Activated T-cell treated with anti-CD3 and anti-CD28 coated beads, Interleukin-2, amount 50 U/mL, for 72 hours (primary cell): ENCODE results near the gene EIF5A. TPM values are rescaled to one million over a fixed set of nuclear protein-coding genes. Genes with fewer than 3 reads are reported as not detected.

Experiments
- ATAC-seq, 2 donors: fragments of 150-1000 bp; cut with Tn5 transposase; replicated peaks in 1 of 2; 2 replicates each; pipeline ENCODE4 v1.10.0; 2021; ENCODE audit warnings: moderate library complexity in 2 of 2, mild to moderate bottlenecking in 1 of 2
- DNase-seq, 2 donors: peaks; one replicate each; pipeline ENCODE4 v3.0.0; 2021 to 2022; ENCODE audit warnings: mixed read lengths in 1 of 2
- H3K27ac Mint-ChIP-seq: one replicate; pipeline ENCODE4 v1.8.0; 2022; ENCODE audit warnings: mild to moderate bottlenecking, moderate library complexity, mixed read lengths
- H3K27me3 Mint-ChIP-seq: one replicate; pipeline ENCODE4 v1.8.0; 2022; ENCODE audit warnings: low read depth, mixed read lengths
- H3K36me3 Mint-ChIP-seq, 2 donors: one replicate each; pipeline ENCODE4 v1.8.0; 2022; ENCODE audit warnings: mixed read lengths in 2 of 2, mild to moderate bottlenecking in 1 of 2; ENCODE audit not compliant: insufficient read depth in 2 of 2
- H3K4me1 Mint-ChIP-seq: one replicate; pipeline ENCODE4 v1.8.0; 2022; ENCODE audit warnings: low read depth, mixed read lengths
- H3K4me3 Mint-ChIP-seq, 2 donors: one replicate each; pipeline ENCODE4 v1.8.0; 2022; ENCODE audit warnings: mild to moderate bottlenecking in 2 of 2, mixed read lengths in 2 of 2, moderate library complexity in 2 of 2
- H3K9me3 Mint-ChIP-seq, 2 donors: one replicate each; pipeline ENCODE4 v1.8.0; 2022; ENCODE audit warnings: mixed read lengths in 2 of 2
- total RNA-seq, 2 donors: library from RNA; stranded (reverse); gene quantifications; one replicate each; pipeline ENCODE4 v1.2.3, GENCODE V29; 2022

EIF5A gene
- total RNA-seq, result 100 to 1,000 TPM; 547 to 594 TPM

GRCh38 chr17:7306911-7307685 is at the start of gene EIF5A:
EIF5A (plus strand) TSS chr17:7307628; CDS start chr17:7309636, 2,008 bp downstream.
- H3K4me1 Mint-ChIP-seq, result peaks cover 41% of the 10 kb centered on the region
- DNase-seq (peak; percentile 100), ATAC-seq (peak; percentile 78 to 79)
- no peaks in the 10 kb centered on the region for H3K27me3 Mint-ChIP-seq
- no peaks in the 10 kb centered on the region for H3K9me3 Mint-ChIP-seq
- peak within 1 kb of the TSS; percentile 91 for H3K27ac Mint-ChIP-seq
- peak within 1 kb of the TSS; percentile 85 to 94 for H3K4me3 Mint-ChIP-seq
- peaks cover 27 to 32% of the 10 kb centered on the region in 2 donors for H3K36me3 Mint-ChIP-seq

- Mint-ChIP-seq H3K4me1 (peaks cover 41% of the 10 kb centered on the region), H3K36me3 (peaks cover 3 to 12% of the 10 kb centered on the region in 2 donors), H3K27ac (peak overlapping the region; percentile 32), H3K4me3 (peak overlapping the region in 1 of 2 donors; percentile 4), H3K27me3 (peaks cover 14% of the 10 kb centered on the region), H3K9me3 (no peaks in the 10 kb centered on the region)
- no peak for ATAC-seq
- no peak for DNase-seq
Measured at GRCh38 chr17:7258731-7259554, 48.5 kb upstream of the EIF5A start.

- ATAC-seq (no peak), DNase-seq (no peak)
- peaks cover 20% of the 10 kb centered on the region for H3K27me3 Mint-ChIP-seq
- no peak overlapping the region for H3K27ac Mint-ChIP-seq
- peaks cover 40% of the 10 kb centered on the region for H3K4me1 Mint-ChIP-seq
- H3K4me3 Mint-ChIP-seq, result peak overlapping the region in 1 of 2 donors; percentile 4
- H3K9me3 Mint-ChIP-seq, result no peaks in the 10 kb centered on the region
- peaks cover 3 to 12% of the 10 kb centered on the region in 2 donors for H3K36me3 Mint-ChIP-seq
Measured at GRCh38 chr17:7259555-7259889, 47.9 kb upstream of the EIF5A start.

GRCh38 chr17:7260151-7260550 is 47.3 kb upstream of the EIF5A start:
- Mint-ChIP-seq H3K27ac (no peak overlapping the region), H3K4me3 (peak overlapping the region in 1 of 2 donors; percentile 55), H3K9me3 (no peaks in the 10 kb centered on the region), H3K4me1 (peaks cover 40% of the 10 kb centered on the region), H3K36me3 (peaks cover 3 to 9% of the 10 kb centered on the region in 2 donors), H3K27me3 (peaks cover 21% of the 10 kb centered on the region)
- ATAC-seq (no peak), DNase-seq (no peak)

GRCh38 chr17:7260651-7261378 is 46.6 kb upstream of the EIF5A start:
- peak overlapping the region; percentile 59 to 68 for H3K4me3 Mint-ChIP-seq
- H3K36me3 Mint-ChIP-seq, result peaks cover 3 to 9% of the 10 kb centered on the region in 2 donors
- DNase-seq, result no peak
- H3K4me1 Mint-ChIP-seq, result peaks cover 40% of the 10 kb centered on the region
- H3K27ac Mint-ChIP-seq, result no peak overlapping the region
- peaks cover 21% of the 10 kb centered on the region for H3K27me3 Mint-ChIP-seq
- no peaks in the 10 kb centered on the region for H3K9me3 Mint-ChIP-seq
- ATAC-seq, result peak; percentile 46 to 53

- ATAC-seq (peak; percentile 50 to 61), DNase-seq (peak in 1 of 2 donors; percentile 50)
- Mint-ChIP-seq H3K36me3 (peaks cover 3 to 6% of the 10 kb centered on the region in 2 donors), H3K27me3 (peaks cover 21% of the 10 kb centered on the region), H3K9me3 (no peaks in the 10 kb centered on the region), H3K27ac (no peak overlapping the region), H3K4me3 (peak overlapping the region; percentile 70 to 80), H3K4me1 (peaks cover 40% of the 10 kb centered on the region)
Measured at GRCh38 chr17:7261379-7262191, 45.8 kb upstream of the EIF5A start.

GRCh38 chr17:7262192-7262934 is 45.1 kb upstream of the EIF5A start, which contains the start of gene CLDN7:
CLDN7 (minus strand) TSS chr17:7262478; CDS start chr17:7262043, 435 bp downstream.
- Mint-ChIP-seq H3K36me3 (peaks cover under 1 to 3% of the 10 kb centered on the region in 2 donors), H3K4me1 (peaks cover 40% of the 10 kb centered on the region), H3K4me3 (peak within 1 kb of the TSS; percentile 70 to 82), H3K27me3 (peaks cover 21% of the 10 kb centered on the region), H3K27ac (peak within 1 kb of the TSS; percentile 28), H3K9me3 (no peaks in the 10 kb centered on the region)
- ATAC-seq (peak in 1 of 2 donors; percentile 1), DNase-seq (no peak)

- H3K27me3 Mint-ChIP-seq, result peaks cover 21% of the 10 kb centered on the region
- H3K4me1 Mint-ChIP-seq, result peaks cover 40% of the 10 kb centered on the region
- H3K9me3 Mint-ChIP-seq, result no peaks in the 10 kb centered on the region
- ATAC-seq (peak; percentile 16 to 27), DNase-seq (no peak)
- peak overlapping the region; percentile 28 for H3K27ac Mint-ChIP-seq
- H3K4me3 Mint-ChIP-seq, result peak overlapping the region; percentile 58 to 82
- peaks cover 0 to 3% of the 10 kb centered on the region in 2 donors for H3K36me3 Mint-ChIP-seq
Measured at GRCh38 chr17:7262935-7263800, 44.3 kb upstream of the EIF5A start.

- no peaks in the 10 kb centered on the region for H3K9me3 Mint-ChIP-seq
- H3K27ac Mint-ChIP-seq, result no peak overlapping the region
- no peak for DNase-seq
- peaks cover 38% of the 10 kb centered on the region for H3K4me1 Mint-ChIP-seq
- peaks cover 0 to 3% of the 10 kb centered on the region in 2 donors for H3K36me3 Mint-ChIP-seq
- H3K27me3 Mint-ChIP-seq, result peaks cover 21% of the 10 kb centered on the region
- H3K4me3 Mint-ChIP-seq, result peak overlapping the region; percentile 58 to 82
- no peak for ATAC-seq
Measured at GRCh38 chr17:7263801-7264078, 43.7 kb upstream of the EIF5A start.

GRCh38 chr17:7266784-7267183 is 40.6 kb upstream of the EIF5A start:
- DNase-seq (no peak), ATAC-seq (no peak)
- Mint-ChIP-seq H3K27ac (no peak overlapping the region), H3K36me3 (peaks cover 0 to 3% of the 10 kb centered on the region in 2 donors), H3K9me3 (no peaks in the 10 kb centered on the region), H3K4me3 (no peak overlapping the region), H3K4me1 (peaks cover 23% of the 10 kb centered on the region), H3K27me3 (peaks cover 21% of the 10 kb centered on the region)

- Mint-ChIP-seq H3K27me3 (peaks cover 32% of the 10 kb centered on the region), H3K4me3 (no peak overlapping the region), H3K4me1 (peaks cover 26% of the 10 kb centered on the region), H3K27ac (no peak overlapping the region), H3K9me3 (no peaks in the 10 kb centered on the region), H3K36me3 (no peaks in the 10 kb centered on the region)
- no peak for ATAC-seq
- DNase-seq, result no peak
Measured at GRCh38 chr17:7279448-7279847, 28.0 kb upstream of the EIF5A start.
